ENCODE data around the gene FCHSD2. TPM values are rescaled to one million over a fixed set of nuclear protein-coding genes. Genes with fewer than 3 reads are reported as not detected.

The FCHSD2 gene
- total and polyA plus RNA-seq, 9 donors: 18.6 to 68.5 (median 53.8) TPM

DNA sequence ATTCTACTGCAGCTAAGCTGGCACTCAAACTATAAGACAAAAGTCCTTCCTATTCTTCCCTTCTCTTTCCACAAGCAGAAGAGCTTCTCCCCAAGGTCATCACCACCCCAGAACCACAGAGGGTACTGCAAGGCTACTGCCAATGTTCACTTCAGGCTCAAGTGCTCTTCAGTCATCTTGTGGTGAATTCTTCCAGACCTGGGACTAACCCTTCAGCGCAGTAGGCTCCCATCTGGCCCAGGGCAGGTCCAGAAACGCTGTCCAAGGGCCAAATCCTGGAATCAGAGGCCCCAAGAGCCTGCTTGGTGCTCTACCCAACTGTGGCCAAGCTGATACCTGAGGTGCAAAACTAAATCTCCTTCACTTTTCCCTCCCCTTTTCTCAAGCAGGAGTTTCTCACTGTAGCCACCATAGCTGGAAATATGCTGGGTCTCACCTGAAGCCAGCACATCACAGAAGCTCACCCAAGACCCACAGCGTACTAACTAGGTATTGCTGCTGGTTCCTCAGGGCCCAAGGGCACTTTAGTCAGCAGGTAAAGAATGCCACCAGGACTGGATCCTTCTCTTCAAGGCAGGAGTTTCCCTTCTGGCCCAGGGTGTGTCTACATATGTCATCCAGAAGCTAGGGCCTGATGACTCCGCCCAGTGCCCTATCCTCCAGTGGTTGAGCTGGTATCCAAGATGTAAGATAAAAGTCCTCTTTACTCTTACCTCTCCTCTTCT is 27.8 kb downstream of the FCHSD2 start:
- no peak overlapping the region for H3K27ac ChIP-seq

DNA sequence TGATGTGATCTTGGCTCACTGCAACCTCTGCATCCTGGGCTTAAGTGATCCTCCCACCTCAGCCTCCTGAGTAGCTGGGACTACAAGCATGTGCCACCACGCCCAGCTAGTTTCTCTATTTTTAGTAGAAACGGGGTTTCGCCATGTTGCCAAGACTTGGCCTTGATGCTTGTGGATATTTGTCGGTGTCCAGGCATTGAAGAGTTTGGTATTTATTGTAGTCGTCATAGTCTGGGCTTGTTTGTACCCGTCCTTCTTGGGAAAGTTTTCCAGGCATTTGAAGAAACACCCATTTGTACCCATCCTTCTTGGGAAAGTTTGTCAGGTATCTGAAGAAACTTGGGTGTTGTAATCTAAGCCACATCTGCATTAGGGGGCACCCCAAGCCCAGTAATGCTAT is 28.7 kb downstream of the FCHSD2 start:
- no peaks in the 10 kb centered on the region for H3K4me1 ChIP-seq (ENCODE audit: insufficient read depth)
- no peak overlapping the region for H3K27ac ChIP-seq
- intact Hi-C loops (cut with DNase I): no loop called here
- WGBS, 3 donors: 97% methylated on average over 6 of the region's 6 CpGs
- H3K4me3 ChIP-seq: no peak overlapping the region
- H3K9me3 ChIP-seq: no peaks in the 10 kb centered on the region
- TF ChIP-seq POLR2A (IDR thresholded peaks at IDR 0.05) (no peak), EP300 (IDR thresholded peaks at IDR 0.05) (no peak)
- TF ChIP-seq, protein P1, sequence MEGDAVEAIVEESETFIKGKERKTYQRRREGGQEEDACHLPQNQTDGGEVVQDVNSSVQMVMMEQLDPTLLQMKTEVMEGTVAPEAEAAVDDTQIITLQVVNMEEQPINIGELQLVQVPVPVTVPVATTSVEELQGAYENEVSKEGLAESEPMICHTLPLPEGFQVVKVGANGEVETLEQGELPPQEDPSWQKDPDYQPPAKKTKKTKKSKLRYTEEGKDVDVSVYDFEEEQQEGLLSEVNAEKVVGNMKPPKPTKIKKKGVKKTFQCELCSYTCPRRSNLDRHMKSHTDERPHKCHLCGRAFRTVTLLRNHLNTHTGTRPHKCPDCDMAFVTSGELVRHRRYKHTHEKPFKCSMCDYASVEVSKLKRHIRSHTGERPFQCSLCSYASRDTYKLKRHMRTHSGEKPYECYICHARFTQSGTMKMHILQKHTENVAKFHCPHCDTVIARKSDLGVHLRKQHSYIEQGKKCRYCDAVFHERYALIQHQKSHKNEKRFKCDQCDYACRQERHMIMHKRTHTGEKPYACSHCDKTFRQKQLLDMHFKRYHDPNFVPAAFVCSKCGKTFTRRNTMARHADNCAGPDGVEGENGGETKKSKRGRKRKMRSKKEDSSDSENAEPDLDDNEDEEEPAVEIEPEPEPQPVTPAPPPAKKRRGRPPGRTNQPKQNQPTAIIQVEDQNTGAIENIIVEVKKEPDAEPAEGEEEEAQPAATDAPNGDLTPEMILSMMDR (IDR thresholded peaks at IDR 0.05): no peak
- H3K27me3 ChIP-seq: no peaks in the 10 kb centered on the region
- H3K36me3 ChIP-seq: no peaks in the 10 kb centered on the region
- no peak for DNase-seq

More for the DNA sequence above, 27.8 kb downstream of the FCHSD2 start:
- Histone ChIP-seq H3K27me3 (no peaks in the 10 kb centered on the region), H3K9me3 (no peaks in the 10 kb centered on the region), H3K4me1 (ENCODE audit: insufficient read depth) (no peaks in the 10 kb centered on the region), H3K36me3 (no peaks in the 10 kb centered on the region), H3K4me3 (no peak overlapping the region)
- no peak for TF ChIP-seq EP300 (IDR thresholded peaks at IDR 0.05)
- TF ChIP-seq, protein P1 (IDR thresholded peaks at IDR 0.05): no peak
- no peak for TF ChIP-seq POLR2A (IDR thresholded peaks at IDR 0.05)
- no peak for DNase-seq
- intact Hi-C loops (cut with DNase I): no loop called here
- 87 to 100% (median 94%) methylated on average over 4 of the region's 4 CpGs for WGBS, 3 donors

DNA sequence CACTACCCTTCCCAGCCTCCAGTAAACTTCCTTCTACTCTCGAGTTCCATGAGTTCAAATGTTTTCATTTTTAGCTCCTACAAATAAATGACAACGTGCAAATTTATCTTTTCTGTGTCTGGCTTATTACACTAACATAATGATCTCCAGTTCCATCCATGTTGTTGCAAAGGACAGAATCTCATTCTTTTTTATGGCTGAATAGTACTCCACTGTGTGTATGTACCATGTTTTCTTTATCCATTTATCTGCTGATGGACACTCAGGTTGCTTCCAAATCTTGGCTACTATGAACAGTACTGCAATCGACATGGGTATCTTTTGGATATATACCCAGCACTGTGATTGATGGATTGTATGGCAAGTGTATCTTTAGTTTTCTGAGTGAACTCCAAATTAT is 34.5 kb downstream of the FCHSD2 start:
- Histone ChIP-seq H3K4me3 (no peak overlapping the region), H3K27ac (no peak overlapping the region), H3K36me3 (no peaks in the 10 kb centered on the region), H3K27me3 (no peaks in the 10 kb centered on the region), H3K4me1 (ENCODE audit: insufficient read depth) (no peaks in the 10 kb centered on the region), H3K9me3 (no peaks in the 10 kb centered on the region)
- intact Hi-C loops (cut with DNase I): no loop called here
- TF ChIP-seq POLR2A (IDR thresholded peaks at IDR 0.05): no peak
- TF ChIP-seq, protein P1 (IDR thresholded peaks at IDR 0.05): no peak
- no peak for TF ChIP-seq EP300 (IDR thresholded peaks at IDR 0.05)
- WGBS, 3 donors: 85 to 95% (median 95%) methylated on average over 3 of the region's 3 CpGs
- no peak for DNase-seq

DNA sequence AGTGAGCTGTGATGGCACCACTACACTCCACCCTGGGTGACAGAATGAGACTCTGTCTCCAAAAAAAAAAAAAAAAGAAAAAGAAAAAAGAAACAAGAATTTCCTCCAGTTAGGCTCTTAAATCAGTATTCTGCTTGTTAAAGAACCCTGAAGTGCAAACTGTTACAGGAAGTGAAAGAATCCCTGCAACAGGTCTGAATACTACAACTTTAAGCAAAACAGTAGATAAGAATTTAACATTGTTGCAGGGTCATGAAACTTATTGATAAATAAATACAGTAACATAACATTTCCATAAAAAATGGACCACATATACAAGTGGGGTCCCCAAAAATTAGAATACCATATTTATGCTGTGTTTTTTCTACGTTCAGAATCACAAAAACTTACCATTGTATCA is 35.8 kb downstream of the FCHSD2 start:
- no peak for TF ChIP-seq EP300 (IDR thresholded peaks at IDR 0.05)
- TF ChIP-seq POLR2A (IDR thresholded peaks at IDR 0.05): no peak
- TF ChIP-seq, protein P1 (IDR thresholded peaks at IDR 0.05): no peak
- intact Hi-C loops (cut with DNase I): no loop called here
- H3K36me3 ChIP-seq: no peaks in the 10 kb centered on the region
- no peak for DNase-seq
- H3K4me1 ChIP-seq (ENCODE audit: insufficient read depth): no peaks in the 10 kb centered on the region
- H3K4me3 ChIP-seq: no peak overlapping the region
- no peak overlapping the region for H3K27ac ChIP-seq
- WGBS, 3 donors: 83 to 88% (median 87%) methylated on average over 1 of the region's 1 CpG
- no peaks in the 10 kb centered on the region for H3K27me3 ChIP-seq
- no peaks in the 10 kb centered on the region for H3K9me3 ChIP-seq
